ENCODE data around the gene FOXO6.
A peak's percentile ranks its signal among the peaks of the same experiment; 100 is the strongest.

Gene FOXO6

DNA sequence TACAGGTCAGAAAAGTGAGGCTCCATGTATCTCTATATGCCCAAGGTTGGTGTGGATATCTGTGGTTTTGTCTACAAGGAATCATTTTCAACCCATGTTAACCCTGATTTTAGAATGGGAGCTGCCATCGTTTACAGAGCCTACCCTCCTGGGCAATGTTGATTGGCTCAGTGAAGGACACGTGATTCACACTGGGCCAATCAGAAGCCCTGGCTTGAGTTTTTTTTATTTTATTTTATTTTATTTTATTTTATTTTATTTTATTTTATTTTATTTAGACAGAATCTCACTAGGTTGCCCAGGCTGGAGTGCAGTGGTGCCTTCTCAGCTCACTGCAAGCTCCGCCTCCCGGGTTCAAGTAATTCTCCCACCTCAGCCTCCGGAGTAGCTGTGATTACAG, 35.8 kb downstream of the FOXO6 start:
- DNase-seq (ENCODE audit: extremely low read depth in 1 of 2, low read depth in 1 of 2) = no peak

GRCh38 chr1:41397753-41398330, 36.6 kb downstream of the FOXO6 start:
- DNase-seq (ENCODE audit: extremely low read depth in 1 of 2, low read depth in 1 of 2) = no peak

DNA sequence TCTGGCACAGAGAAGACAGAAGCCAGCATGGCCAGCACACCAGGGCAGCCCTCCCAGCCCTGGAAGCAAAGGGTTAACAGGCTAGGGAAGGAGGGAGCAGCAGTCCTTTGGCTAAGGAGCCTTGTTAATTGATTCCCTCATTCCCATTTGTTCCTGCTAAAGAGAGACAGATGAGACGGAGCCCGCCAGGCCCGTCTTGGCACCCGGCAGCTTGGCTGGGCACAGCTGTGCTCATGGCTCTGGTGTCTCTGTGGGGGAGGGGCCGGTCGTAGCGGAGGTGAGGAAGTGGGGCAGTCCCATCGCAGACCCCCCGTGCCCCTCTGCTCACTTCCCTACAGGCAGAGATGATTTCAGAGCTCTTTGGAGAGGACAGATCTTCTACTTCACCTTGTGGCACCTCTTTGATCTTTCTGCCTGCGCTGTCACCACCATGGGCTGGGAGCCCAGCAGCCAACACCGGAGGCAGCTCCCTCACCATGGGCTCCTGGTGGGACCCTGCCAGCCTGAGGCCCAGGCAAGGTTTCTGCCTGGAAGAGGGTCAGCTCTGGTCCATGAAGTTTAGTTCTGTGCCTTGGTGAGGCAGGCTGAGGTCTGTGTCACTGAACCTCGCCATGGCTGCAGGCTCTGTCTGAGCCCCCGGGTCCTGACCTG, 38.0 kb downstream of the FOXO6 start:
- DNase-seq (ENCODE audit: extremely low read depth in 1 of 2, low read depth in 1 of 2) = no peak

DNA sequence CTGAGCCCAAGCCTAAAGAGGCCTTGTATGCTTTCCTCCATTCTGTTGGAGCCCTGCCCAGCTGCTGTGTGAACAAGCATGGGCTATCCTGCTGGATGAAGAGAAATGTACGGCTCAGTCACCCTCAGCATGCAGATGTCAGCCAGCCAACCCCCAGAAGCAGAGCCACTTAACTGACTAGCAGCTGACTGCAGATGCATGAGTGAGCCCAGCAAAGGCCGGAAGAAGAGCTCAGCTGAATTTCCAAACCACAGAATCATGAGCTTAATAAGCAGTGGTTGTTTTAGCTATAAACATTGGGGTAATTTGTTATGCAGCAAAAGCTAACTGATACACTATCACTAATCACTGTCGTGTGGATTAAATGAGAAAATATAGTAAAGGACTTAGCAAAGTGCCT, 39.0 kb downstream of the FOXO6 start:
- no peak for DNase-seq (ENCODE audit: extremely low read depth in 1 of 2, low read depth in 1 of 2)

DNA sequence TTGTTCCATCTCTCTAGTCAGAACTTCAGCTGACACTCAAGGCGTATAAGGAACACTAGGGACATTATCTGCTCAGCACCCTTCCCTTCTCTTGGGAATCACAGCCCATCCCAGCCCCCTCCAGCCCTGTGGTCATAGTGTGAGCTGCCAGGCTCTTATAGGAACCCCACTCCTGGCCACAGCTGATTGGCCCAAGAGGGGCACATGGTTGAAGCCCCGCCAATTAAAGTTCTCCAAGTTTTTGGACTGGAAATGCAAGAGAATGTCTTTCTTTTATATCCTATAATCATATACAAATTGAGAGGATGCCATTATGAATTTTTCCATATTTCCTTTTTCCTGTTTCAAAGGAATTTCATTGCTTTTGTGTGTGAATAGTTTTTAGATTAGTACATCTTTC, 40.7 kb downstream of the FOXO6 start:
- DNase-seq (ENCODE audit: extremely low read depth in 1 of 2, low read depth in 1 of 2) = no peak

- peak in 1 of 2 donors; percentile 38 for DNase-seq (ENCODE audit: extremely low read depth in 1 of 2, low read depth in 1 of 2)
These were observed 43.1 kb downstream of the FOXO6 start for GRCh38 chr1:41404308-41404761.

GRCh38 chr1:41407664-41408252, 46.5 kb downstream of the FOXO6 start:
- no peak for DNase-seq (ENCODE audit: extremely low read depth in 1 of 2, low read depth in 1 of 2)

DNA sequence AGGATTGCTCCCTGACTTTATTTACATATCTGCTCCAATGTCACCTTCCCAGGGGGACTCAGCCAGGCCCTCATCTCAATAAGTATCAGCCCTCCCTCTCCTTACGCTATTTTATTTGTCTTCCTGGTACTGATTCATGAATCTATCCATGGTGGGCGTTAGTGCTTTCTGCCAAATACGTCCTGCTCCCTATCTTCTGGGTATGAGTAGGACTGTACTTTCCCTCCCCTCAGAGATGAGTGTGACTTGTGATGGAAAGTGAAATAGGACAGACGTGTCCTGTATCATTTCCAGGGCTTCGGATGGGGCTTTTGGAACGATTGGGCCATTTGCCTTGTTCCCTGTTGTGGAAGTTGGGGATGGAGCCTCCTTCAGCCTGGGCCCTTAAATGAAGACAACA, 47.5 kb downstream of the FOXO6 start:
- no peak for DNase-seq (ENCODE audit: extremely low read depth in 1 of 2, low read depth in 1 of 2)

- no peak for DNase-seq (ENCODE audit: extremely low read depth in 1 of 2, low read depth in 1 of 2)
These were observed 48.6 kb downstream of the FOXO6 start for GRCh38 chr1:41409825-41410224.

- no peak for DNase-seq (ENCODE audit: extremely low read depth in 1 of 2, low read depth in 1 of 2)
These were observed 49.2 kb downstream of the FOXO6 start for GRCh38 chr1:41410462-41410861.

DNA sequence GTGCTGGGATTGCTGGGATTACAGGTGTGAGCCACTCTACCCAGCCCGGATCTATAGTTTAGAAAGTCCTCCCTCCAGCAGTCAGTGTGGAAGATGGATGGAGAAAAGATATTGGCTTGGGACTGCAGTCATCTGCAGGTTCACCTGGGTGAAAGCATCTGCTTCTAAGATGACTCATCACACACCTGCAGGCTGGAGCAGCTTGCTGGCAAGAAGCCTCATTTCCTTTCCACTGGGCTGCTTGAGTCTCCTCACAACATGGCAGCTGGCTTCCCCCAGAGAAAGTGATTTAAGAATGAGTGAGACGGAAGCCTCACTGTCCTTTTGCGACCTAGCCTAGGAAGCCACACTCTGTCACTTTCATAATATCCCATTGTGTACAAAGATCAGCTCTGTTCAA, 50.0 kb downstream of the FOXO6 start:
- DNase-seq (ENCODE audit: extremely low read depth in 1 of 2, low read depth in 1 of 2) = no peak

DNA sequence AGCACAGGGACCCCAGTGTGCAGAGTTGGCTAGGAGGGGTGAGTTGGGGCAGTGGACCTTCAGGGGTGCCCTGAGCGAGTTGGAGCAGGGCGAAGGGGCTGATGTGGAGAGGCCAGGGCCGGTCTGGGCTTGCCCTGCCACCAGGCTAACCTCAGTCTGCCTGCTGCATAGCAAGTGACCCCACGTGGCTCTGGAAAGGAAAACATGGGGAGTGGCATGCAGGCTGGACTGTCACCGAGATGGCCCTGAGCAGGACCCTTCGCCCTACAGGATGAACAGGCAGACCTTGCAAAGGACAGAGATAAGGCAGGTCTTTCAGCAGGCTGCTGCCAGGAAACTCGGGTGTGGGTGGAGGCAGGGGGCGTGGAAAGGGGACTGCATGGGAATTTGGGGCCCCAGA, 51.5 kb downstream of the FOXO6 start:
- DNase-seq (ENCODE audit: extremely low read depth in 1 of 2, low read depth in 1 of 2) = no peak

DNA sequence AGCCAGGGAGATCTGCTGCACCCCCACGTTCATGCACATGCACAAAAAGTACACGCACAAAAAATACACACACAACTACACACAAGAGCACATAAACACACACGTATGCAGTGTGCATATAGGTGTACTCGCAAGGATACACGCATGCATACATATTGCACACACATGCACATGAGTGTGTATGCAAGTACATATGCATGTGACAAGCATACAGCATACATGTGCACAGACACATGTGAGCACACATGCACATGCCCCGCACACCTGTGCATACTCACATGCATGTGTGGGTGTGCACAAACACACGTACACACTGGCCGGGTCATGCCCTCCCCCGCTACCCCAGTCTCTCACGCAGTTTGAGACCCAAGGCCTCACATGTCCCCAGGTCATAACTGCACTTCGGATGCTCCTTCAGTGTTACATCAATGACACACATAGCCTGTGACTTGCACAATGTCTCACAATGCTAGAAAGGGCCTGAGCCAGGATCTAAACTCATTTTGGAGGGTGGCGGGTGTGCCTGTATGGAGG, 52.6 kb downstream of the FOXO6 start:
- DNase-seq (ENCODE audit: extremely low read depth in 1 of 2, low read depth in 1 of 2) = no peak

- DNase-seq (ENCODE audit: extremely low read depth in 1 of 2, low read depth in 1 of 2) = no peak
These were observed 53.1 kb downstream of the FOXO6 start for GRCh38 chr1:41414296-41414695.

- DNase-seq (ENCODE audit: extremely low read depth in 1 of 2, low read depth in 1 of 2) = no peak
These were observed 53.6 kb downstream of the FOXO6 start for GRCh38 chr1:41414716-41415306.

DNA sequence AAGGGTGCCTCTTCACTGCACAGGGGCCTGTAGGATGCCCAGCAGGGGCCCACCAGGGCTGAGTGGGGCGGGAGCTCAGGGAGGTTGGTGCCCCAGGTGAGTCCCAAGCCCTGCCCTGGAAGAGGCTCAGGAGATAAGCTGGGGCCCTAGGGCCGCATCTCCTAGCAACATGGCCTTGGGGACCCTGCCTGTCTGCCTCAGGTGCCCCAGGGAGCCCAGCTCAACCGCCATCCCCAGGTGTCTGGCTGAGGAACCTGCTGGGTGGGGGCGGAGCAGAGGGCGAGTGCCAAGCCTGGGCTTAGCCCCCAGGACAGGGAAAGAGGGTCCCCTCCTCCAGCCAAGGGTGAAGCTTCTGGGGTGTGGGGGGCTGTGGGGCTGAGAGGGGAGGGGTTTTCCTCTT, 54.8 kb downstream of the FOXO6 start:
- DNase-seq (ENCODE audit: extremely low read depth in 1 of 2, low read depth in 1 of 2) = no peak

DNA sequence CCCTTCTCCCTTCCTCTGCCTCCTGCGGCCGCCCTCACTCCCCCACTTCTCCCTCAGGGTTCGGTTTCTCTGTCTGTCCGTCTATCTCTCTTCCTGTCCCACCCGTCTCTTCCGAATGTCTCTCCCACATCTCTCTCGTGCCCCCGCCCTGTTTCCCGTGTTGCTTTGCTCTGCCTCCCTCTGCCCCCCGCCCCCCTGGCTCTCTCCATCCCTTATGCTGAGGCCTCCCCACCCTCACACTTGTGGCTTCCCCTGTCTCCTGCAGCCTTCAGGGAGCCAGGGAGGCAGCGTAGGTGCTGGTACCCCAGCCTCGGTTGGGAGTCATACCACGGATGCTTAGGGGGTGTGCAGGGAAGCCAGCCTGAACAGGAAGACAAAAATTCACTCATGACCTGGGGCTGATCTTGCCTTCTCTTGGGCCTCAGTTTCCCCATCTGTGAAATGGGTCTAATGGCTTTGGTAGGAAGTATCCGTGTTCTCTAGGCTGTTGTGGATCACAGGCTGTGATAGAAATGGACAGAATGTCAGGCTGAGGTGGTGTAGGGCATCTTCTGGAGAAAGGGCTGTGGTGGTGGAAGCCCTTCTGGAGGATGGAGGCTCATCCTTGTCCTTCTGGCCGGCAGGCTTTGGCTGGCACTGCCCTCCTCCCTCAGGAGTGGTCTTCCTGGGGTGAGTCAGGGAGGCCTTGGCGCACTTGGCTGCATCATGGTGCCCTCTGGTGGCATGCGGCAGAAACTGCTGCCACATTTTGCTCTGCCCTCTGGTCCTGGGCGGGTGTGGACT, 55.5 kb downstream of the FOXO6 start:
- DNase-seq (ENCODE audit: extremely low read depth in 1 of 2, low read depth in 1 of 2) = peak; percentile 24 to 33

DNA sequence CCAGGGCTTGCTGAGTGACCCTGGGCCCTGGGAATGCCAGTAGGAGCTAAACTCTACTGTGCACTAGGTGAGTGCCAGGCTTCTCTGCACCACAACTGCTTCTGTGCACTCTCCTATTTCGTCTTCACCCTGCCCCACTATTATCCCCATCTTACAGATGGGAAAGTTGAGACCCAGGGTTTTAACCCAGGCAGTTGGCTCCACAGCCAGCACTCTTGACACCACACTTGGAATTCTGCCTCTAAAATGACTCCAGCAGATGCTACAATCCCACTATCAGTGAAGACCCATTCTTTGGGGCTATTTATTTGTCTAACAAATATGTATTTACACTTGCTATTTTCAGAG, 56.1 kb downstream of the FOXO6 start:
- DNase-seq (ENCODE audit: extremely low read depth in 1 of 2, low read depth in 1 of 2) = no peak

- DNase-seq (ENCODE audit: extremely low read depth in 1 of 2, low read depth in 1 of 2) = no peak
These were observed 56.5 kb downstream of the FOXO6 start for GRCh38 chr1:41417746-41418145.

GRCh38 chr1:41418857-41419583, 57.8 kb downstream of the FOXO6 start:
- no peak for DNase-seq (ENCODE audit: extremely low read depth in 1 of 2, low read depth in 1 of 2)
